Stimulated activated effector memory CD8-positive, alpha-beta T cell treated with anti-CD3 and anti-CD28 coated beads, Interleukin-12 subunit alpha, Interleukin-12 subunit beta, amount 100 ng/mL, for 72 hours (primary cell): ENCODE results near the gene FILIP1L.

Experiments
- ATAC-seq: fragments of 150-1000 bp; cut with Tn5 transposase; 2 replicates; pipeline ENCODE4 v1.10.0; 2021
- DNase-seq, 2 donors: peaks; one replicate each; pipeline ENCODE4 v3.0.0; 2021 to 2022; ENCODE audit warnings: low spot score in 2 of 2
- H3K27ac Mint-ChIP-seq: one replicate; pipeline ENCODE4 v1.8.0; 2022; ENCODE audit warnings: mild to moderate bottlenecking, mixed read lengths
- H3K36me3 Mint-ChIP-seq: one replicate; pipeline ENCODE4 v1.8.0; 2022; ENCODE audit warnings: mild to moderate bottlenecking, mixed read lengths
- H3K4me1 Mint-ChIP-seq: one replicate; pipeline ENCODE4 v1.8.0; 2022; ENCODE audit warnings: mixed read lengths
- H3K4me3 Mint-ChIP-seq: one replicate; pipeline ENCODE4 v1.8.0; 2022; ENCODE audit warnings: mild to moderate bottlenecking, mixed read lengths
- H3K9me3 Mint-ChIP-seq: one replicate; pipeline ENCODE4 v1.8.0; 2022; ENCODE audit warnings: mixed read lengths

FILIP1L gene

DNA sequence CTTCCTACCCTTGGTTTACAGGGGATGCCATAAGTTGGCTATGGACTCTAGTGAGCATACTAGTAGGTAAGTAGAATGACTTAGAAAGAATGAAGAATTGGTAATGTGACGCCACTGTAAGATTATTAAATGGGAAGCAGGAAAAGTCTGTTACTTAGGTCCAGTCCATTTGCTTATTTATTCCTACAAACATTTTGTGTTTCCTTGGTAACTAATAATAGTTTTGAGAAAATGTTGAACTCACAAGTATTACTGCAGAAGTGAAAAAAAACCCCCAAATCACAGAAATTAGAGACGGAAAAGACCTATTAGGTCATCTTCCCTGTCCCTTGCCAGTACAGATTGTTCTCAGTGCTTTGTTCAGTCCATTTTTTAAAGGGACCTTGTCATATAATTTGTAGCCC, 233.2 kb downstream of the FILIP1L start:
- H3K4me3 Mint-ChIP-seq: no peak overlapping the region
- no peaks in the 10 kb centered on the region for H3K36me3 Mint-ChIP-seq
- no peak overlapping the region for H3K27ac Mint-ChIP-seq
- DNase-seq (no peak), ATAC-seq (no peak)
- no peaks in the 10 kb centered on the region for H3K9me3 Mint-ChIP-seq
- H3K4me1 Mint-ChIP-seq: peaks cover 30% of the 10 kb centered on the region

DNA sequence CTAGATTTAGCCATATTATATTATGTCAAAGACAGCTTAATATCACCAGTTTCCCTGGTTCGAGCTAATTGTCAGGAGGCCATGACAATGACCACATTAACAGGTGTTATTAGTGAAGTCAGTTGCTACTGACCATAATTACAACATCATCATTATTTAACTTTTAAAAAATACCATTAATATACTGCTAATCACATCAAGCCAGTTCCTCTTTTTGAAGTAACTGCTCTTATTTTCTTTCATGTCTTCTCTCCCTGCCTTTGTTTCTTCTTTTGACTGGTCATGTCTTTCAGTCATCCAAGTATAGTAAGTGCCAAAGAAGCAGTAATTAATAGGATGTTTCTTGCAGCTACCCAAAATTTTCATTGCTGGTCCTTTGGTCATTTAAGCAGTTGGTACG, 235.0 kb downstream of the FILIP1L start:
- ATAC-seq: no peak
- no peak overlapping the region for H3K4me3 Mint-ChIP-seq
- no peaks in the 10 kb centered on the region for H3K36me3 Mint-ChIP-seq
- H3K4me1 Mint-ChIP-seq: peaks cover 18% of the 10 kb centered on the region
- no peak for DNase-seq
- H3K27ac Mint-ChIP-seq: no peak overlapping the region
- H3K9me3 Mint-ChIP-seq: no peaks in the 10 kb centered on the region

- no peak for DNase-seq
- Mint-ChIP-seq H3K36me3 (no peaks in the 10 kb centered on the region), H3K27ac (no peak overlapping the region), H3K4me1 (peaks cover 9% of the 10 kb centered on the region), H3K9me3 (no peaks in the 10 kb centered on the region), H3K4me3 (no peak overlapping the region)
- peak; percentile 79 for ATAC-seq
Observed at GRCh38 chr3:99878005-99878404, 236.3 kb downstream of the FILIP1L start.

- Mint-ChIP-seq H3K9me3 (no peaks in the 10 kb centered on the region), H3K4me3 (no peak overlapping the region), H3K4me1 (peaks cover 15% of the 10 kb centered on the region), H3K36me3 (no peaks in the 10 kb centered on the region), H3K27ac (no peak overlapping the region)
- DNase-seq: no peak
- no peak for ATAC-seq
Observed at GRCh38 chr3:99877031-99877579, 237.2 kb downstream of the FILIP1L start.

GRCh38 chr3:99875929-99876841, 238.1 kb downstream of the FILIP1L start:
- no peaks in the 10 kb centered on the region for H3K9me3 Mint-ChIP-seq
- ATAC-seq: peak; percentile 91
- H3K27ac Mint-ChIP-seq: no peak overlapping the region
- no peaks in the 10 kb centered on the region for H3K36me3 Mint-ChIP-seq
- DNase-seq: peak; percentile 48 to 65
- H3K4me1 Mint-ChIP-seq: peaks cover 19% of the 10 kb centered on the region
- peak overlapping the region; percentile 63 for H3K4me3 Mint-ChIP-seq

GRCh38 chr3:99875581-99875928, 238.7 kb downstream of the FILIP1L start:
- no peaks in the 10 kb centered on the region for H3K9me3 Mint-ChIP-seq
- no peak overlapping the region for H3K27ac Mint-ChIP-seq
- peaks cover 19% of the 10 kb centered on the region for H3K4me1 Mint-ChIP-seq
- DNase-seq: no peak
- ATAC-seq: no peak
- peak overlapping the region; percentile 63 for H3K4me3 Mint-ChIP-seq
- H3K36me3 Mint-ChIP-seq: no peaks in the 10 kb centered on the region

DNA sequence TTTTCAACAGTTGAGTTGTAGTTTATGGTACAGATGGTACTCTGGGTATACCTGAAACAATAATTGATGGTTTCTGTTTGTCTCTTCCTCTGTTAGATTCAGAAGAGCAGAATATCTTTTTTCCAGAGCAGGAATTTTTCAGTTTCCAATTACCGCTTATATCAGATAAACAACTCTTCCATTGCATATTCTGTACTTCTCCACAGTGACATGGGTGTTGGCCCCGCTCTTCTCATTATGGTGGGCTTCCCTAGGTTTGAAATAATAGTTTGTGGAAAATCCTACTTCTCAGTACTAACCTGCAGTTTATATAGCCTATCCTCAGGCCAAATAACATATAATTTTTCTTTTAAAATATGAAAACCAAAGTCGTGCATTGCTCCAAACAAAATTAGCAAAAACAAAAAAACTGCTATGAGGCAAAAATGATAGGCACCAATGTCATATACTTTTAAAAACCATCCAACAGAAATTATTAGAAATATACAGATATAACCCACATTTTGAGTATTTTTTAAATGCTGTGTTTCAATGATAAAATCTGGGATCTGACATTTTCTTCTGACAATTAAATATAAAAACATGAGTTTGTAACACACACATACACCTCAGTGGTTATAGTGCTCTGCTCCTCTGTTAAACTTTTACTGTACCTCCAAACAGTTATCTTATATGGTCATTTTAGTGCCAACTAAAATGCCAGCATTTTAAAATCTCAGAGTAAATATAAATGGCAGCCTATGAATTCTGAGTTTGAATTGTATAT, 239.9 kb downstream of the FILIP1L start:
- DNase-seq: no peak
- H3K9me3 Mint-ChIP-seq: no peaks in the 10 kb centered on the region
- H3K36me3 Mint-ChIP-seq: no peaks in the 10 kb centered on the region
- ATAC-seq: no peak
- H3K4me1 Mint-ChIP-seq: peaks cover 19% of the 10 kb centered on the region
- no peak overlapping the region for H3K27ac Mint-ChIP-seq
- H3K4me3 Mint-ChIP-seq: no peak overlapping the region

DNA sequence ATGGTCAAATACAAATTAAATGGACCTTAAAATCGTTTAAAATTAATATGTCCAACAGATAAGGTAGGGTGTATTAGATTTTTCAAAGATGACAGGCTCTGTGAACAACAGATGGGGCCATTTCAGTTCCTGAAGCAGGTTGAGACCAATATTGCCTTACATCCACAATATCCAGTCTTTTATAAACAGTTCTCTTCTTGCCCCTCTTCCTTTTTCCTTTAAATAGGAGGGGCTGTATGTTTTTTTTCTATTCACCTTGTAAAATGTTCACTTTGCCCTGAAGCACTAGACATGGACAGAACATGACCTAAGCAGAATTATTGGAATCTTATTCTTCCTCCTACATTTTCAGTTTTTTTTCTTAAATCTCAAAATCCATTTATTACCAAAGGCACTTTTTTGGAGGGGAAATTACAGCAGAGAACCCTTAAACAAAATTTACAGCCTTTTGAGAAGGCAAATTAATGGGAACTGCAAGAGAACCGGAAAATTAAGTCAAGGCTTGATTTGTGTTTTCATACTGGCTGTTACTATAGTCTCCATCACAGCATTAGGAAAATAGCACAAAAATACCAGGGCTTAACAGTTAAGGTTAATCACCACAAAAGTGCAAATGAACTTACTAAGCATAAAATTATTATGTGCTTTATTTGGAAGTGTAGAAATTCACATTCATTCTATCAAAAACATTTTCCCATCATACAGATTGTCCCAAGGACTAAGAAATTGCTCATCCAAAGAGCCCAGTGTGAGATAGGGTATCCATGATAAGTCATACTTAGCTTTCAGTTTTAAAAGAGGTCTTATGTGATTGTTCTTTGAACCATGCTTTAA, 240.8 kb downstream of the FILIP1L start:
- Mint-ChIP-seq H3K4me3 (no peak overlapping the region), H3K4me1 (peaks cover 19% of the 10 kb centered on the region), H3K36me3 (no peaks in the 10 kb centered on the region), H3K27ac (no peak overlapping the region), H3K9me3 (no peaks in the 10 kb centered on the region)
- ATAC-seq (no peak), DNase-seq (no peak)

GRCh38 chr3:99872923-99873254, 241.4 kb downstream of the FILIP1L start:
- DNase-seq: no peak
- peak; percentile 90 for ATAC-seq
- Mint-ChIP-seq H3K4me3 (no peak overlapping the region), H3K36me3 (no peaks in the 10 kb centered on the region), H3K27ac (no peak overlapping the region), H3K9me3 (no peaks in the 10 kb centered on the region), H3K4me1 (peaks cover 15% of the 10 kb centered on the region)

DNA sequence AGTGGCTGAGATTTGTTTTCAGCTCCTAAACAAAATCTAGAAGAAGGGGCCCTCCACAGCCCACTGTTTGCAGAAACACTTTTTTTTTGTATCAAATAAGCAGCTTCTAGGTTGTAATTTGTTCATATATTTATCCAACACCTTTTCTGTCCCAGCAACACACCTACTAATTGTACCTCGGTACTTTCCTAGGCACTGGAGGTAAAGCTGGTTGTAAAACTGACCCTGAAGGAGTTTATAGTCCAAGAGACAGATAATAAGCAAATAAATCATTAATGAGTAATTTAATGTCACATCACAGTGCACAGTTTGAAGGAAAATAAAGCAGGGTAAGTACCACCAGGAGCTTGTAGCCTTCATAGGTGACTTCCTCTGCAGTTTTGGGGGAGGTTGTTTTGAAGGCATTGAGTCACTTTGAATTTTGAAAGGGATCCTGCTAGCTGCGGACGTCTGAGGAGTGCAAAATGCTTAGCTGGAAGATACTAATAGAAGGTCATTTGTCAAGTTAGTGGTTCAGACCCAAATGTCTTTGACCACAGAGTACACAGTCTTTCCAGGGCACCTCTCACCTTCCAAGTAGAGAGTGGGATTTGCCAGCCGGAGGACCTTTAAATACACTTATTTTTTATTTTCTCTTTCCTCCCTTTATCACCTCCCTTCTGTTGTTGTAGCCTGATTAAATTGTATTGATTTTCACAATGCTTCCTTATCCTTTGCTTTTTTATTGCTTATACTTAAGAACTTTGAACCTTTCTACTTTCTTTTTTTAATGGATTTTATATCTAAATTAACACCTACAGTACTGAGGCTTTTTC, 242.9 kb downstream of the FILIP1L start:
- H3K9me3 Mint-ChIP-seq: no peaks in the 10 kb centered on the region
- no peaks in the 10 kb centered on the region for H3K36me3 Mint-ChIP-seq
- no peak overlapping the region for H3K4me3 Mint-ChIP-seq
- no peak for DNase-seq
- peaks cover 18% of the 10 kb centered on the region for H3K4me1 Mint-ChIP-seq
- H3K27ac Mint-ChIP-seq: no peak overlapping the region
- ATAC-seq: no peak

DNA sequence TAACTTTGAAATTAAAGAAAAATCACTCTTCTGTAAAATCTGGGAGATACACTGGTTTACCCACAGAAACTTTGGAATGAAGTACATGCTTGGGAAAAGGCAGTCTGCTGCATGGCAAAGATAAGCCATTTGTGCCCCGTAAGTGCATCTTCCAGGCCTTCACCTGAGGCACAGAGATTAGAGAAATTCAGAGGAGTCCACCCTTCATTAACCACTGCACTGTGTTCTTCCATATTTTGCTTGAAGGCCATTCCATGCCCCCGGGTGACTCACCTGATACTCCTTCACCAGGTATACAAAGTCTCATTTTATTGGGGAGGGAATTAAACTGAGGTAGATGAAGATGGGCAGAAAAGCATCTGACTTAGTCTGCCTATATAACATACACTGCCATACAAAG, 243.6 kb downstream of the FILIP1L start:
- H3K36me3 Mint-ChIP-seq: peaks cover 5% of the 10 kb centered on the region
- no peaks in the 10 kb centered on the region for H3K9me3 Mint-ChIP-seq
- no peak overlapping the region for H3K27ac Mint-ChIP-seq
- DNase-seq (no peak), ATAC-seq (no peak)
- peaks cover 25% of the 10 kb centered on the region for H3K4me1 Mint-ChIP-seq
- no peak overlapping the region for H3K4me3 Mint-ChIP-seq

DNA sequence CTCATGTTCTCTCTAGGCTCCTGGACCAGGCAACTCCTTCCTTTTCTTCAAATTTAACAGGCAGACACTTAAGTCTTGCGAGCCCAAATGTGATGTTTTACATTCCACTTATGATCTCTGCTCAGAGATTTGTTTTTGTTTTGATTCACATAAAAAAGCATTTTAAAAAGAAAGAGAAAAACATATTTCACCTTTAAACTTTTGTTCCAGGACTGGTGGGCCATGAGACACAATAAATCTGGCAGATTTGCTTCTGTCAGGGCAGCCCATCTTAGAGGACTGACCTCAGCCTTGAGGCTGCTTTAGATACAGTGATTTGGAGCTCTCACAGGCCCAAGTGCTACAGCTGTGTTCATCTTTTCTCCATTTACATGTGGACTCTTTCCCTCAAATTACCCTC, 244.7 kb downstream of the FILIP1L start:
- DNase-seq (no peak), ATAC-seq (no peak)
- H3K4me1 Mint-ChIP-seq: peaks cover 32% of the 10 kb centered on the region
- H3K4me3 Mint-ChIP-seq: no peak overlapping the region
- H3K9me3 Mint-ChIP-seq: no peaks in the 10 kb centered on the region
- no peak overlapping the region for H3K27ac Mint-ChIP-seq
- H3K36me3 Mint-ChIP-seq: peaks cover 6% of the 10 kb centered on the region

- peaks cover 6% of the 10 kb centered on the region for H3K36me3 Mint-ChIP-seq
- no peaks in the 10 kb centered on the region for H3K9me3 Mint-ChIP-seq
- no peak for ATAC-seq
- no peak for DNase-seq
- H3K27ac Mint-ChIP-seq: no peak overlapping the region
- peaks cover 40% of the 10 kb centered on the region for H3K4me1 Mint-ChIP-seq
- no peak overlapping the region for H3K4me3 Mint-ChIP-seq
Observed at GRCh38 chr3:99868311-99868646, 246.0 kb downstream of the FILIP1L start.

GRCh38 chr3:99867594-99868310, 246.5 kb downstream of the FILIP1L start:
- DNase-seq (no peak), ATAC-seq (no peak)
- Mint-ChIP-seq H3K9me3 (no peaks in the 10 kb centered on the region), H3K4me3 (no peak overlapping the region), H3K27ac (no peak overlapping the region), H3K4me1 (peaks cover 40% of the 10 kb centered on the region), H3K36me3 (peaks cover 6% of the 10 kb centered on the region)
